A549 (cell line): ENCODE data around the gene S100A1. TPM values are rescaled to one million over a fixed set of nuclear protein-coding genes. Genes with fewer than 3 reads are reported as not detected.
A peak's percentile ranks its signal among the peaks of the same experiment; 100 is the strongest.

ENCODE experiments used
- ATAC-seq, 2 experiments: fragments of 200-7000 bp in 1 of 2; fragments of >200 bp in 1 of 2; cut with Nextera tagmentation in 1 of 2; cut with Tn5 transposase in 1 of 2; 3 replicates each; pipeline versions ENCODE4 v1.8.0 to v1.9.1; 2018 to 2020; ENCODE audit warnings: mild to moderate bottlenecking in 1 of 2, moderate library complexity in 1 of 2
- CTCF ChIA-PET: fragments of 300-600 bp; sonication (Branson Sonifier 250); formaldehyde crosslinking; extraction: SDS; loops from one replicate; lab custom pipeline; 2021; ENCODE audit warnings: antibody characterized with exemption, inconsistent platforms; lab: Yijun Ruan, JAX
- POLR2A ChIA-PET: fragments of 350-600 bp; formaldehyde crosslinking; extraction: SDS; loops from one replicate; lab custom pipeline; 2021; ENCODE audit warnings: antibody characterized with exemption, inconsistent platforms; lab: Yijun Ruan, JAX
- DNase-seq, 2 experiments: peaks; one replicate each; pipeline versions ENCODE4 v3.0.0 to v3.0.0-alpha.2; 2011 to 2016; ENCODE audit warnings: low read depth in 1 of 2, low spot score in 1 of 2
- FAIRE-seq: peaks from 2 replicates; lab custom pipeline; 2011; peaks lifted over from hg19 to GRCh38; lab: Jason Lieb, UNC
- H3K27ac ChIP-seq, 2 experiments: fragments of >200 bp; sonication (Bioruptor Twin); formaldehyde crosslinking; 3 replicates each; pipeline ENCODE4 v1.5.1; 2016 to 2017
- H3K4me1 ChIP-seq: fragments of >200 bp; sonication (Bioruptor Twin); formaldehyde crosslinking; 3 replicates; pipeline ENCODE4 v1.6.1; 2016
- H3K4me2 ChIP-seq: fragments of >200 bp; sonication (Bioruptor Twin); formaldehyde crosslinking; 3 replicates; pipeline ENCODE4 v1.6.1; 2016
- H3K4me3 ChIP-seq: fragments of >200 bp; sonication (Bioruptor Twin); formaldehyde crosslinking; 3 replicates; pipeline ENCODE4 v1.5.1; 2016
- H3K9me3 ChIP-seq: fragments of >200 bp; sonication (Bioruptor Twin); formaldehyde crosslinking; 3 replicates; pipeline ENCODE4 v1.6.1; 2016
- ATOH8 ChIP-seq: fragments of 250-450 bp; sonication (Bioruptor Pico); IDR thresholded peaks from 2 replicates; pipeline ENCODE4 v1.5.0; 2020; ENCODE audit warnings: low read depth, mild to moderate bottlenecking, moderate library complexity
- CEBPB ChIP-seq, 2 experiments: fragments of >200 bp in 1 of 2; sonication (Bioruptor Twin) in 1 of 2; formaldehyde crosslinking in 1 of 2; IDR thresholded peaks; 2 replicates each; pipeline ENCODE4 v1.6.1; 2012 to 2016
- EHMT2 ChIP-seq: fragments of 200-600 bp; sonication (generic); IDR thresholded peaks from 2 replicates; pipeline ENCODE4 v1.6.1; 2016; ENCODE audit warnings: antibody characterized with exemption, low read depth, mild to moderate bottlenecking, moderate library complexity
- ELK1 ChIP-seq: fragments of 150-350 bp; IDR thresholded peaks from 2 replicates; pipeline ENCODE4 v1.6.1; 2014; ENCODE audit warnings: low read depth, mild to moderate bottlenecking, low read length
- FOSL2 ChIP-seq, 2 experiments: fragments of 450-650 bp in 1 of 2; fragments of >200 bp in 1 of 2; sonication (Bioruptor Twin) in 1 of 2; formaldehyde crosslinking; IDR thresholded peaks; 2 replicates each; pipeline versions ENCODE4 v1.5.0 to v1.6.1; 2016 to 2020; ENCODE audit warnings: mild to moderate bottlenecking in 1 of 2, moderate library complexity in 1 of 2
- HDAC2 ChIP-seq: fragments of 200-600 bp; sonication (generic); IDR thresholded peaks from 2 replicates; pipeline ENCODE4 v1.6.1; 2016
- HEYL ChIP-seq: fragments of 250-450 bp; sonication (Bioruptor Pico); IDR thresholded peaks from 2 replicates; pipeline ENCODE4 v1.8.0; 2021; ENCODE audit warnings: mild to moderate bottlenecking, moderate library complexity
- KDM1A ChIP-seq: fragments of 200-600 bp; sonication (generic); IDR thresholded peaks from 2 replicates; pipeline ENCODE4 v1.6.1; 2016; ENCODE audit warnings: low read depth, mild to moderate bottlenecking
- MAFK ChIP-seq: fragments of 450-650 bp; IDR thresholded peaks from 2 replicates; pipeline ENCODE4 v1.6.1; 2014; ENCODE audit not compliant: partially characterized antibody
- MYC ChIP-seq: IDR thresholded peaks from 2 replicates; pipeline ENCODE4 v1.6.1; 2012; ENCODE audit warnings: mild to moderate bottlenecking, inconsistent platforms, low read length, improper control_type of control experiment, borderline replicate concordance
- NFE2L2 ChIP-seq: fragments of 150-350 bp; conservative IDR thresholded peaks from 2 replicates; pipeline ENCODE4 v1.6.1; 2014; ENCODE audit warnings: low read length
- RAD21 ChIP-seq, 2 experiments: fragments of >200 bp in 1 of 2; sonication (Bioruptor Twin) in 1 of 2; formaldehyde crosslinking in 1 of 2; IDR thresholded peaks in 1 of 2; conservative IDR thresholded peaks in 1 of 2; 2 replicates in 1 of 2; 3 replicates in 1 of 2; pipeline ENCODE4 v1.6.1; 2012 to 2018; ENCODE audit warnings: inconsistent platforms in 1 of 2
- RCOR1 ChIP-seq: fragments of 150-350 bp; IDR thresholded peaks from 2 replicates; pipeline ENCODE4 v1.6.1; 2014; ENCODE audit warnings: antibody characterized with exemption, low read length, low read depth
- RFX5 ChIP-seq: fragments of 450-650 bp; IDR thresholded peaks from 2 replicates; pipeline ENCODE4 v1.7.1; 2014; ENCODE audit warnings: antibody characterized with exemption, mild to moderate bottlenecking, moderate library complexity
- SMC3 ChIP-seq: fragments of >200 bp; sonication (Bioruptor Twin); formaldehyde crosslinking; IDR thresholded peaks from 3 replicates; pipeline ENCODE4 v1.6.1; 2018; ENCODE audit warnings: inconsistent platforms
- TP53 ChIP-seq: fragments of 250-450 bp; sonication (Bioruptor Pico); IDR thresholded peaks from 2 replicates; pipeline ENCODE4 v1.5.0; 2021; ENCODE audit warnings: mild to moderate bottlenecking, moderate library complexity
- ZSCAN20 ChIP-seq: fragments of 250-450 bp; sonication (Bioruptor Pico); IDR thresholded peaks from 2 replicates; pipeline ENCODE4 v1.8.0; 2022; ENCODE audit warnings: mild to moderate bottlenecking, moderate library complexity
- WGBS: methylation state at CpG from one replicate; pipeline ENCODE4 v1.1.6; 2017; ENCODE audit errors: missing lambda C conversion rate; 5-methylcytosine and 5-hydroxymethylcytosine counted together
- polyA plus RNA-seq, 4 experiments: library from polyadenylated mRNA; depleted of rRNA in 3 of 4; stranded (reverse); fragments of >200 nt; fragmentation: RNase III in 1 of 4; extraction: RNeasy Plus Mini Kit Qiagen cat#74134 plus additional on column Dnase treatment in 1 of 4; gene quantifications; 2 replicates in 3 of 4; 3 replicates in 1 of 4; pipeline ENCODE4 v1.2.3, GENCODE V29; 2011 to 2017

S100A1 gene
- polyA plus RNA-seq, 2 of the 4 experiments (the other 2 are of a cell fraction) = 0.59 to 0.97 TPM

GRCh38 chr1:153609585-153609907, 18.7 kb upstream of the S100A1 start:
- no peak for TF ChIP-seq MAFK
- TF ChIP-seq EHMT2 = no peak
- TF ChIP-seq MYC = no peak
- TF ChIP-seq RCOR1 = no peak
- no peak for TF ChIP-seq CEBPB (IDR thresholded peaks at IDR 0.05)
- TF ChIP-seq RAD21 (conservative IDR thresholded peaks at IDR 0.05 in 1 of 2, IDR thresholded peaks at IDR 0.05 in 1 of 2) = no peak
- no peak for TF ChIP-seq ATOH8 (CRISPR knock-in tag)
- no peak for TF ChIP-seq SMC3
- TF ChIP-seq NFE2L2 = no peak
- TF ChIP-seq HDAC2 = no peak
- no peak for TF ChIP-seq HEYL (CRISPR knock-in tag)
- no peak for TF ChIP-seq KDM1A
- no peak for TF ChIP-seq TP53 (CRISPR knock-in tag)
- FAIRE-seq (no peak), DNase-seq (no peak), ATAC-seq (peak in 1 of 2 experiments; percentile 6; a peak in 1 of 6 replicates)
- peaks cover 49% of the 10 kb centered on the region for H3K4me1 ChIP-seq
- peak overlapping the region; percentile 96 for H3K4me2 ChIP-seq
- CTCF ChIA-PET = interaction anchor here (1.7 to 7.9 kb wide), 3 partner anchors 17 to 37 kb away, joined by 3 to 57 read pairs (median 33); partner anchors contain the start of genes S100A1 and S100A13
- no peaks in the 10 kb centered on the region for H3K9me3 ChIP-seq
- peak overlapping the region; percentile 91 to 96 for H3K27ac ChIP-seq
- WGBS = 21% methylated on average over 6 of the region's 6 CpGs
- POLR2A ChIA-PET = interaction anchor here (0.6 to 4.7 kb wide), 3 partner anchors 18 to 67 kb away, joined by 3 to 39 read pairs (median 6); partner anchors contain the start of genes CHTOP and S100A13
- H3K4me3 ChIP-seq = peak overlapping the region; percentile 45; the same call in 2 of the 3 replicates

- 29% methylated on average over 4 of the region's 4 CpGs for WGBS
- ATAC-seq = no peak
- CTCF ChIA-PET = interaction anchor here (0.9 to 7.9 kb wide), 7 partner anchors 10 to 258 kb away, joined by 3 to 57 read pairs (median 5); partner anchors contain the start of genes S100A1 and S100A13
- Histone ChIP-seq H3K9me3 (no peaks in the 10 kb centered on the region), H3K27ac (peak overlapping the region; percentile 91 to 96)
- POLR2A ChIA-PET = interaction anchor here (1.5 to 4.7 kb wide), 2 partner anchors 17 to 24 kb away, joined by 6 to 39 read pairs; partner anchors contain the start of genes CHTOP and S100A13
- FAIRE-seq = no peak
- peak in 1 of 2 experiments; percentile 29 for DNase-seq
- no peak for TF ChIP-seq CEBPB (IDR thresholded peaks at IDR 0.05)
- TF ChIP-seq ELK1 = no peak
- TF ChIP-seq RFX5 = no peak
- no peak for TF ChIP-seq FOSL2 (IDR thresholded peaks at IDR 0.05)
- peak; percentile 25; the same call in 1 of the 2 replicates for TF ChIP-seq FOSL2 (CRISPR knock-in tag; IDR thresholded peaks at IDR 0.05)
- TF ChIP-seq ZSCAN20 = no peak
- TF ChIP-seq, all 56 proteins: peak for 1
- Histone ChIP-seq H3K4me2 (peak overlapping the region; percentile 96), H3K4me1 (peaks cover 50% of the 10 kb centered on the region), H3K4me3 (peak overlapping the region; percentile 68; the same call in 2 of the 3 replicates)
These were observed 17.9 kb upstream of the S100A1 start for GRCh38 chr1:153610334-153610733.

GRCh38 chr1:153610811-153611301, 17.4 kb upstream of the S100A1 start:
- CTCF ChIA-PET = interaction anchor here (0.9 to 7.9 kb wide), 7 partner anchors 11 to 259 kb away, joined by 3 to 57 read pairs (median 5); partner anchors contain the start of genes S100A1 and S100A13
- H3K4me3 ChIP-seq = peak overlapping the region; percentile 68
- TF ChIP-seq CEBPB (IDR thresholded peaks at IDR 0.05) = peak in 1 of 2 experiments; percentile 41; a peak in 1 of 4 replicates
- no peak for TF ChIP-seq MYC
- peak in 1 of 2 experiments; percentile 31 for DNase-seq
- ATAC-seq = no peak
- H3K4me2 ChIP-seq = peak overlapping the region; percentile 96
- no peak for FAIRE-seq
- H3K9me3 ChIP-seq = no peaks in the 10 kb centered on the region
- 45% methylated on average over 4 of the region's 7 CpGs for WGBS
- peak overlapping the region; percentile 91 to 96 for H3K27ac ChIP-seq
- POLR2A ChIA-PET = interaction anchor here (4.7 kb wide), 1 partner anchor 16 kb away, joined by 39 read pairs; the partner anchor contains the start of gene S100A13
- H3K4me1 ChIP-seq = peaks cover 50% of the 10 kb centered on the region
